Measurements from ENCODE around the gene FMN1. TPM values are rescaled to one million over a fixed set of nuclear protein-coding genes. Genes with fewer than 3 reads are reported as not detected.

Gene FMN1
- total and polyA plus RNA-seq, 2 of the 13 experiments (the other 11 are each of a cell fraction or from before 2014, with no cell fraction given) = 0.20 to 0.60 TPM

DNA sequence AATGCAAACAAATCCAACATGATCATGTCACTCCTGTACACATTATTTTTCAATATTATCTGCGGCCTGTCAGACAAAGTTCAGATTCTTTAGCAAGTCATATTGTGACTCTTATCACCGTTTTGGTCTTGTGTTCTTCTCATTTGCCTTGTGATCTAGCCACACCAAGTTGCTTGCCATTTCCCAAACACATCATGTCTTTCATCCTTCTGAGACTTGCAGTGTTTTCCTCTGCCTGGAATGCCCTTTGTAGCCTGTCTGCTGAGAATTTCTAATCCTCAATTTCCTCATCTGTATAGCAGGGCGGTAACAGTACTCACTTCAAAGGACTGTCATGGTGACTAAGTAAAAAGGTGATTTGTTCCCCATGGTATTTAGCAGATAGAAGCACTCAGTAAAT, 341.7 kb downstream of the FMN1 start (continued):
- TF ChIP-seq, protein P1, sequence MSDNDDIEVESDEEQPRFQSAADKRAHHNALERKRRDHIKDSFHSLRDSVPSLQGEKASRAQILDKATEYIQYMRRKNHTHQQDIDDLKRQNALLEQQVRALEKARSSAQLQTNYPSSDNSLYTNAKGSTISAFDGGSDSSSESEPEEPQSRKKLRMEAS (IDR thresholded peaks at IDR 0.05) = no peak
- TF ChIP-seq GZF1 (CRISPR knock-in tag; IDR thresholded peaks at IDR 0.05) (no peak), HDAC6 (IDR thresholded peaks at IDR 0.05; ENCODE audit: low read depth, low read length) (no peak), ZNF510 (CRISPR knock-in tag; IDR thresholded peaks at IDR 0.05; ENCODE audit: low read depth) (no peak), AKAP8 (CRISPR knock-in tag; IDR thresholded peaks at IDR 0.05) (no peak), MIER2 (CRISPR knock-in tag; IDR thresholded peaks at IDR 0.05) (no peak), HOXA3 (CRISPR knock-in tag; IDR thresholded peaks at IDR 0.05) (no peak), ZNF20 (CRISPR knock-in tag; IDR thresholded peaks at IDR 0.05) (no peak), HNRNPLL (IDR thresholded peaks at IDR 0.05; ENCODE audit: low read depth, low read length, poor library complexity, severe bottlenecking) (no peak), MIXL1 (CRISPR knock-in tag; IDR thresholded peaks at IDR 0.05) (no peak), ASH2L (IDR thresholded peaks at IDR 0.05; ENCODE audit: insufficient read length, low read depth, low read length) (no peak), ELF3 (CRISPR knock-in tag; IDR thresholded peaks at IDR 0.05) (peak; percentile 64), MAFK (conservative IDR thresholded peaks at IDR 0.05 in 1 of 2, IDR thresholded peaks at IDR 0.05 in 1 of 2; ENCODE audit: low read length in 2 of 2) (no peak), ZC3H13 (CRISPR knock-in tag; IDR thresholded peaks at IDR 0.05) (no peak), ZNF430 (CRISPR knock-in tag; IDR thresholded peaks at IDR 0.05) (no peak), HNRNPUL1 (IDR thresholded peaks at IDR 0.05; ENCODE audit: low read depth, low read length) (no peak), ZFAT (CRISPR knock-in tag; conservative IDR thresholded peaks at IDR 0.05) (no peak), ZMYM2 (CRISPR knock-in tag; IDR thresholded peaks at IDR 0.05) (no peak), FOXK1 (CRISPR knock-in tag; IDR thresholded peaks at IDR 0.05; ENCODE audit: borderline replicate concordance, low read depth) (0 out of 2 replicates have a peak, but pooled peaks have one; percentile 9)
- TF ChIP-seq, protein P2, sequence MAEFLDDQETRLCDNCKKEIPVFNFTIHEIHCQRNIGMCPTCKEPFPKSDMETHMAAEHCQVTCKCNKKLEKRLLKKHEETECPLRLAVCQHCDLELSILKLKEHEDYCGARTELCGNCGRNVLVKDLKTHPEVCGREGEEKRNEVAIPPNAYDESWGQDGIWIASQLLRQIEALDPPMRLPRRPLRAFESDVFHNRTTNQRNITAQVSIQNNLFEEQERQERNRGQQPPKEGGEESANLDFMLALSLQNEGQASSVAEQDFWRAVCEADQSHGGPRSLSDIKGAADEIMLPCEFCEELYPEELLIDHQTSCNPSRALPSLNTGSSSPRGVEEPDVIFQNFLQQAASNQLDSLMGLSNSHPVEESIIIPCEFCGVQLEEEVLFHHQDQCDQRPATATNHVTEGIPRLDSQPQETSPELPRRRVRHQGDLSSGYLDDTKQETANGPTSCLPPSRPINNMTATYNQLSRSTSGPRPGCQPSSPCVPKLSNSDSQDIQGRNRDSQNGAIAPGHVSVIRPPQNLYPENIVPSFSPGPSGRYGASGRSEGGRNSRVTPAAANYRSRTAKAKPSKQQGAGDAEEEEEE (CRISPR knock-in tag; IDR thresholded peaks at IDR 0.05; ENCODE audit: borderline replicate concordance) = no peak
- TF ChIP-seq, protein P3, sequence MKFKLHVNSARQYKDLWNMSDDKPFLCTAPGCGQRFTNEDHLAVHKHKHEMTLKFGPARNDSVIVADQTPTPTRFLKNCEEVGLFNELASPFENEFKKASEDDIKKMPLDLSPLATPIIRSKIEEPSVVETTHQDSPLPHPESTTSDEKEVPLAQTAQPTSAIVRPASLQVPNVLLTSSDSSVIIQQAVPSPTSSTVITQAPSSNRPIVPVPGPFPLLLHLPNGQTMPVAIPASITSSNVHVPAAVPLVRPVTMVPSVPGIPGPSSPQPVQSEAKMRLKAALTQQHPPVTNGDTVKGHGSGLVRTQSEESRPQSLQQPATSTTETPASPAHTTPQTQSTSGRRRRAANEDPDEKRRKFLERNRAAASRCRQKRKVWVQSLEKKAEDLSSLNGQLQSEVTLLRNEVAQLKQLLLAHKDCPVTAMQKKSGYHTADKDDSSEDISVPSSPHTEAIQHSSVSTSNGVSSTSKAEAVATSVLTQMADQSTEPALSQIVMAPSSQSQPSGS (CRISPR knock-in tag; IDR thresholded peaks at IDR 0.05) = no peak
- TF ChIP-seq, protein P4, sequence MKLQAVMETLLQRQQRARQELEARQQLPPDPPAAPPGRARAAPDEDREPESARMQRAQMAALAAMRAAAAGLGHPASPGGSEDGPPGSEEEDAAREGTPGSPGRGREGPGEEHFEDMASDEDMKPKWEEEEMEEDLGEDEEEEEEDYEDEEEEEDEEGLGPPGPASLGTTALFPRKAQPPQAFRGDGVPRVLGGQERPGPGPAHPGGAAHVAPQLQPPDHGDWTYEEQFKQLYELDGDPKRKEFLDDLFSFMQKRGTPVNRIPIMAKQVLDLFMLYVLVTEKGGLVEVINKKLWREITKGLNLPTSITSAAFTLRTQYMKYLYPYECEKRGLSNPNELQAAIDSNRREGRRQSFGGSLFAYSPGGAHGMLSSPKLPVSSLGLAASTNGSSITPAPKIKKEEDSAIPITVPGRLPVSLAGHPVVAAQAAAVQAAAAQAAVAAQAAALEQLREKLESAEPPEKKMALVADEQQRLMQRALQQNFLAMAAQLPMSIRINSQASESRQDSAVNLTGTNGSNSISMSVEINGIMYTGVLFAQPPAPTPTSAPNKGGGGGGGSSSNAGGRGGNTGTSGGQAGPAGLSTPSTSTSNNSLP (IDR thresholded peaks at IDR 0.05; ENCODE audit: low read depth, low read length) = 0 out of 2 replicates have a peak, but pooled peaks have one; percentile 13

Measured in HepG2 (cell line).